Activated CD8-positive, alpha-beta T cell treated with anti-CD3 and anti-CD28 coated beads for 36 hours (primary cell): ENCODE results near the gene PPP1R7. TPM values are rescaled to one million over a fixed set of nuclear protein-coding genes. Genes with fewer than 3 reads are reported as not detected.

Experiments
- ATAC-seq: fragments of 200-7000 bp; cut with Tn5 transposase; one replicate; pipeline ENCODE4 v1.10.0; 2021; ENCODE audit warnings: mild to moderate bottlenecking, moderate library complexity
- CTCF ChIA-PET: fragments of 350-600 bp; sonication (Branson Sonifier 250); formaldehyde crosslinking; loops from one replicate; lab custom pipeline; 2021; ENCODE audit warnings: antibody characterized with exemption; lab: Charles Lee
- POLR2A ChIA-PET: fragments of 350-600 bp; sonication (Branson Sonifier 250); formaldehyde crosslinking; loops from one replicate; lab custom pipeline; 2021; ENCODE audit warnings: antibody characterized with exemption; lab: Charles Lee
- DNase-seq: peaks from one replicate; pipeline ENCODE4 v3.0.0-alpha.2; 2020
- H3K27ac Mint-ChIP-seq: one replicate; pipeline ENCODE4 v1.8.0; 2021; ENCODE audit warnings: mild to moderate bottlenecking, mixed read lengths
- H3K27me3 Mint-ChIP-seq: one replicate; pipeline ENCODE4 v1.8.0; 2021; ENCODE audit warnings: mixed read lengths
- H3K36me3 Mint-ChIP-seq: one replicate; pipeline ENCODE4 v1.8.0; 2021; ENCODE audit warnings: low read depth, mixed read lengths
- H3K4me1 Mint-ChIP-seq: one replicate; pipeline ENCODE4 v1.8.0; 2021; ENCODE audit warnings: low read depth, mixed read lengths
- H3K4me3 Mint-ChIP-seq: one replicate; pipeline ENCODE4 v1.8.0; 2021; ENCODE audit warnings: mild to moderate bottlenecking, moderate library complexity, mixed read lengths
- H3K9me3 Mint-ChIP-seq: one replicate; pipeline ENCODE4 v1.8.0; 2021; ENCODE audit warnings: mixed read lengths
- intact Hi-C: fragments of 100-400 bp; cut with micrococcal nuclease; formaldehyde crosslinking; loops from one replicate; pipeline ENCODE4 v1.10.0; 2022
- total RNA-seq, 2 experiments: library from RNA; stranded (reverse); gene quantifications; one replicate each; pipeline ENCODE4 v1.2.3, GENCODE V29; 2021
- TF ChIP-seq, protein P1 (sequence below): fragments of 200-600 bp; IDR thresholded peaks from one replicate; pipeline ENCODE4 v1.8.0; 2022; ENCODE audit warnings: antibody characterized with exemption, mild to moderate bottlenecking

The PPP1R7 gene
- total RNA-seq, 2 experiments from 2014 or later = 82.9 to 88.7 TPM

GRCh38 chr2:241118737-241119505 lies 31.3 kb upstream of the PPP1R7 start:
- no peak overlapping the region for H3K27ac Mint-ChIP-seq
- peaks cover 13% of the 10 kb centered on the region for H3K4me1 Mint-ChIP-seq
- DNase-seq (no peak), ATAC-seq (no peak)
- no peak overlapping the region for H3K4me3 Mint-ChIP-seq
- intact Hi-C loops = no loop called here
- POLR2A ChIA-PET = no interaction called here
- no peaks in the 10 kb centered on the region for H3K27me3 Mint-ChIP-seq
- CTCF ChIA-PET = interaction anchor here (1.7 kb wide), 1 partner anchor 31 kb away, joined by 4 read pairs; the partner anchor contains the start of gene PASK
- H3K9me3 Mint-ChIP-seq = peaks cover 3% of the 10 kb centered on the region
- H3K36me3 Mint-ChIP-seq = peaks cover 45% of the 10 kb centered on the region
- TF ChIP-seq, protein P1, sequence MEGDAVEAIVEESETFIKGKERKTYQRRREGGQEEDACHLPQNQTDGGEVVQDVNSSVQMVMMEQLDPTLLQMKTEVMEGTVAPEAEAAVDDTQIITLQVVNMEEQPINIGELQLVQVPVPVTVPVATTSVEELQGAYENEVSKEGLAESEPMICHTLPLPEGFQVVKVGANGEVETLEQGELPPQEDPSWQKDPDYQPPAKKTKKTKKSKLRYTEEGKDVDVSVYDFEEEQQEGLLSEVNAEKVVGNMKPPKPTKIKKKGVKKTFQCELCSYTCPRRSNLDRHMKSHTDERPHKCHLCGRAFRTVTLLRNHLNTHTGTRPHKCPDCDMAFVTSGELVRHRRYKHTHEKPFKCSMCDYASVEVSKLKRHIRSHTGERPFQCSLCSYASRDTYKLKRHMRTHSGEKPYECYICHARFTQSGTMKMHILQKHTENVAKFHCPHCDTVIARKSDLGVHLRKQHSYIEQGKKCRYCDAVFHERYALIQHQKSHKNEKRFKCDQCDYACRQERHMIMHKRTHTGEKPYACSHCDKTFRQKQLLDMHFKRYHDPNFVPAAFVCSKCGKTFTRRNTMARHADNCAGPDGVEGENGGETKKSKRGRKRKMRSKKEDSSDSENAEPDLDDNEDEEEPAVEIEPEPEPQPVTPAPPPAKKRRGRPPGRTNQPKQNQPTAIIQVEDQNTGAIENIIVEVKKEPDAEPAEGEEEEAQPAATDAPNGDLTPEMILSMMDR = no peak

GRCh38 chr2:241120440-241120839 lies 29.8 kb upstream of the PPP1R7 start:
- TF ChIP-seq, protein P1 = no peak
- H3K27ac Mint-ChIP-seq = no peak overlapping the region
- peaks cover 3% of the 10 kb centered on the region for H3K9me3 Mint-ChIP-seq
- no peak overlapping the region for H3K4me3 Mint-ChIP-seq
- intact Hi-C loops = no loop called here
- H3K4me1 Mint-ChIP-seq = peaks cover 18% of the 10 kb centered on the region
- H3K27me3 Mint-ChIP-seq = no peaks in the 10 kb centered on the region
- POLR2A ChIA-PET = interaction anchor here (0.8 kb wide), 1 partner anchor 23 kb away, joined by 3 read pairs; no protein-coding TSS in a partner anchor
- CTCF ChIA-PET = interaction anchor here (0.7 kb wide), 1 partner anchor 763 kb away, joined by 3 read pairs; no protein-coding TSS in a partner anchor
- ATAC-seq (peak; percentile 30), DNase-seq (no peak)
- H3K36me3 Mint-ChIP-seq = peaks cover 41% of the 10 kb centered on the region

- ATAC-seq (no peak), DNase-seq (no peak)
- ChIA-PET CTCF (interaction anchor here (0.7 kb wide), 1 partner anchor 762 kb away, joined by 3 read pairs; no protein-coding TSS in a partner anchor), POLR2A (no interaction called here)
- Mint-ChIP-seq H3K27me3 (no peaks in the 10 kb centered on the region), H3K4me1 (peaks cover 22% of the 10 kb centered on the region), H3K36me3 (peaks cover 46% of the 10 kb centered on the region), H3K9me3 (peaks cover 3% of the 10 kb centered on the region), H3K27ac (no peak overlapping the region), H3K4me3 (no peak overlapping the region)
- intact Hi-C loops = no loop called here
- TF ChIP-seq, protein P1 = no peak
These were observed 29.3 kb upstream of the PPP1R7 start for GRCh38 chr2:241121008-241121407.

- CTCF ChIA-PET = no interaction called here
- POLR2A ChIA-PET = interaction anchor here (0.6 kb wide), 1 partner anchor 11 kb away, joined by 3 read pairs; no protein-coding TSS in a partner anchor
- peaks cover 48% of the 10 kb centered on the region for H3K36me3 Mint-ChIP-seq
- TF ChIP-seq, protein P1 = no peak
- H3K4me1 Mint-ChIP-seq = peaks cover 27% of the 10 kb centered on the region
- no peak overlapping the region for H3K27ac Mint-ChIP-seq
- intact Hi-C loops = no loop called here
- DNase-seq (no peak), ATAC-seq (no peak)
- no peaks in the 10 kb centered on the region for H3K27me3 Mint-ChIP-seq
- H3K9me3 Mint-ChIP-seq = peaks cover 3% of the 10 kb centered on the region
- H3K4me3 Mint-ChIP-seq = no peak overlapping the region
These were observed 27.8 kb upstream of the PPP1R7 start for GRCh38 chr2:241122376-241123002.
